ENCODE results near the gene DHRS7.

DNA sequence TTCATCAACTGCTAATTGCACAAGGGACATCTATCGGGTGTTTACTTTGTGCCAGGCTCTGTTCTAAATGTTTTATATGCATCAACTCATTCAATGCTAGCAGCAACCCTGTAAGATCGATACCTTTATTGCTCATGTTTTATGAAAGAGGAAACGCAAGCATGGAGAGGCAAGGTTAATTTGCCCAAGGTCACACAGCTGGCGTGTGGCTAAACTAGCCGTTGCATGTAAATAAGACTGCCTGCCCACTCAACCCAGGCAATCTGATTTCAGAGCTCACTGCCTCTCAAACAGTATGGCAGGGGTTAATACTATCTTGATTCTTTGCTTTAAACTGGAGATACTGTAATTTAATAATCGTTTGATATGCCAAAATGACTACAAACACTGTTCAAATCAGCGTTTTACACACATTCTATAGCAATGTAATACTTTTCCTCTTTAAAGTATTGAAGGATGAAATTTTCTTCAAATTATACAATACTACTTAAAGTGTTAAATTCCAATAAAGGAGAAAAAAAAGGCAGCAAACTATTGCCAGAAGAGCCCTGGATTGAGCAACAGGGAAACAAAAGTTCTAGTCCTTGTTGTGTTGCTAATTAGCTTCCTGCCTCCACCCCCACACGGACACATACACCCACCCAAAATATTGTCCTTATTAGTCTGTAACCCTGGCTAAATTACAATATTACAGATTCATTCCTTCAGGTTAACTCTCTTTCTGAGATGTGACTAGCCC, 39.1 kb upstream of the DHRS7 start:
- TF ChIP-seq, protein P1, sequence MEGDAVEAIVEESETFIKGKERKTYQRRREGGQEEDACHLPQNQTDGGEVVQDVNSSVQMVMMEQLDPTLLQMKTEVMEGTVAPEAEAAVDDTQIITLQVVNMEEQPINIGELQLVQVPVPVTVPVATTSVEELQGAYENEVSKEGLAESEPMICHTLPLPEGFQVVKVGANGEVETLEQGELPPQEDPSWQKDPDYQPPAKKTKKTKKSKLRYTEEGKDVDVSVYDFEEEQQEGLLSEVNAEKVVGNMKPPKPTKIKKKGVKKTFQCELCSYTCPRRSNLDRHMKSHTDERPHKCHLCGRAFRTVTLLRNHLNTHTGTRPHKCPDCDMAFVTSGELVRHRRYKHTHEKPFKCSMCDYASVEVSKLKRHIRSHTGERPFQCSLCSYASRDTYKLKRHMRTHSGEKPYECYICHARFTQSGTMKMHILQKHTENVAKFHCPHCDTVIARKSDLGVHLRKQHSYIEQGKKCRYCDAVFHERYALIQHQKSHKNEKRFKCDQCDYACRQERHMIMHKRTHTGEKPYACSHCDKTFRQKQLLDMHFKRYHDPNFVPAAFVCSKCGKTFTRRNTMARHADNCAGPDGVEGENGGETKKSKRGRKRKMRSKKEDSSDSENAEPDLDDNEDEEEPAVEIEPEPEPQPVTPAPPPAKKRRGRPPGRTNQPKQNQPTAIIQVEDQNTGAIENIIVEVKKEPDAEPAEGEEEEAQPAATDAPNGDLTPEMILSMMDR (IDR thresholded peaks at IDR 0.05): no peak
- TF ChIP-seq MEF2A (IDR thresholded peaks at IDR 0.05; ENCODE audit: borderline replicate concordance, low read depth) (no peak), TEAD4 (IDR thresholded peaks at IDR 0.05; ENCODE audit: borderline replicate concordance, insufficient read depth) (no peak), POLR2AphosphoS5 (IDR thresholded peaks at IDR 0.05; ENCODE audit: low read depth, low read length) (no peak), EZH2phosphoT487 (IDR thresholded peaks at IDR 0.05; ENCODE audit: borderline replicate concordance, low read depth) (no peak), CHD2 (IDR thresholded peaks at IDR 0.05; ENCODE audit: low read length, partially characterized antibody) (no peak), RXRA (IDR thresholded peaks at IDR 0.05; ENCODE audit: borderline replicate concordance, low read depth) (no peak), YY1 (IDR thresholded peaks at IDR 0.05; ENCODE audit: low read depth) (no peak)
- TF ChIP-seq, protein P2, sequence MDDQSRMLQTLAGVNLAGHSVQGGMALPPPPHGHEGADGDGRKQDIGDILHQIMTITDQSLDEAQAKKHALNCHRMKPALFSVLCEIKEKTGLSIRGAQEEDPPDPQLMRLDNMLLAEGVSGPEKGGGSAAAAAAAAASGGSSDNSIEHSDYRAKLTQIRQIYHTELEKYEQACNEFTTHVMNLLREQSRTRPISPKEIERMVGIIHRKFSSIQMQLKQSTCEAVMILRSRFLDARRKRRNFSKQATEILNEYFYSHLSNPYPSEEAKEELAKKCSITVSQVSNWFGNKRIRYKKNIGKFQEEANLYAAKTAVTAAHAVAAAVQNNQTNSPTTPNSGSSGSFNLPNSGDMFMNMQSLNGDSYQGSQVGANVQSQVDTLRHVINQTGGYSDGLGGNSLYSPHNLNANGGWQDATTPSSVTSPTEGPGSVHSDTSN (IDR thresholded peaks at IDR 0.05): no peak
- TF ChIP-seq, protein P3, sequence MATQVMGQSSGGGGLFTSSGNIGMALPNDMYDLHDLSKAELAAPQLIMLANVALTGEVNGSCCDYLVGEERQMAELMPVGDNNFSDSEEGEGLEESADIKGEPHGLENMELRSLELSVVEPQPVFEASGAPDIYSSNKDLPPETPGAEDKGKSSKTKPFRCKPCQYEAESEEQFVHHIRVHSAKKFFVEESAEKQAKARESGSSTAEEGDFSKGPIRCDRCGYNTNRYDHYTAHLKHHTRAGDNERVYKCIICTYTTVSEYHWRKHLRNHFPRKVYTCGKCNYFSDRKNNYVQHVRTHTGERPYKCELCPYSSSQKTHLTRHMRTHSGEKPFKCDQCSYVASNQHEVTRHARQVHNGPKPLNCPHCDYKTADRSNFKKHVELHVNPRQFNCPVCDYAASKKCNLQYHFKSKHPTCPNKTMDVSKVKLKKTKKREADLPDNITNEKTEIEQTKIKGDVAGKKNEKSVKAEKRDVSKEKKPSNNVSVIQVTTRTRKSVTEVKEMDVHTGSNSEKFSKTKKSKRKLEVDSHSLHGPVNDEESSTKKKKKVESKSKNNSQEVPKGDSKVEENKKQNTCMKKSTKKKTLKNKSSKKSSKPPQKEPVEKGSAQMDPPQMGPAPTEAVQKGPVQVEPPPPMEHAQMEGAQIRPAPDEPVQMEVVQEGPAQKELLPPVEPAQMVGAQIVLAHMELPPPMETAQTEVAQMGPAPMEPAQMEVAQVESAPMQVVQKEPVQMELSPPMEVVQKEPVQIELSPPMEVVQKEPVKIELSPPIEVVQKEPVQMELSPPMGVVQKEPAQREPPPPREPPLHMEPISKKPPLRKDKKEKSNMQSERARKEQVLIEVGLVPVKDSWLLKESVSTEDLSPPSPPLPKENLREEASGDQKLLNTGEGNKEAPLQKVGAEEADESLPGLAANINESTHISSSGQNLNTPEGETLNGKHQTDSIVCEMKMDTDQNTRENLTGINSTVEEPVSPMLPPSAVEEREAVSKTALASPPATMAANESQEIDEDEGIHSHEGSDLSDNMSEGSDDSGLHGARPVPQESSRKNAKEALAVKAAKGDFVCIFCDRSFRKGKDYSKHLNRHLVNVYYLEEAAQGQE (IDR thresholded peaks at IDR 0.05; ENCODE audit: low read depth, low read length): no peak
- TF ChIP-seq, protein P4, sequence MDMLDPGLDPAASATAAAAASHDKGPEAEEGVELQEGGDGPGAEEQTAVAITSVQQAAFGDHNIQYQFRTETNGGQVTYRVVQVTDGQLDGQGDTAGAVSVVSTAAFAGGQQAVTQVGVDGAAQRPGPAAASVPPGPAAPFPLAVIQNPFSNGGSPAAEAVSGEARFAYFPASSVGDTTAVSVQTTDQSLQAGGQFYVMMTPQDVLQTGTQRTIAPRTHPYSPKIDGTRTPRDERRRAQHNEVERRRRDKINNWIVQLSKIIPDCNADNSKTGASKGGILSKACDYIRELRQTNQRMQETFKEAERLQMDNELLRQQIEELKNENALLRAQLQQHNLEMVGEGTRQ (IDR thresholded peaks at IDR 0.05; ENCODE audit: borderline replicate concordance, low read depth, low read length): no peak

Measured in SK-N-SH (cell line).